Ovary (tissue), 9 donors: ENCODE measurements around the gene PRADC1. TPM values are rescaled to one million over a fixed set of nuclear protein-coding genes. Genes with fewer than 3 reads are reported as not detected.

Experiments used
- DNase-seq, 5 donors: peaks; one replicate each; pipeline ENCODE4 v3.0.0-alpha.2; 2019 to 2020
- H3K27ac ChIP-seq, 2 donors: fragments of 200-600 bp; one replicate each; pipeline versions ENCODE4 v1.5.1 to v1.8.0; 2019 to 2022
- H3K27me3 ChIP-seq: fragments of 200-600 bp; one replicate; pipeline ENCODE4 v1.8.0; 2022
- H3K36me3 ChIP-seq: fragments of 200-600 bp; sonication (generic); one replicate; pipeline ENCODE4 v1.5.1; 2019
- H3K4me1 ChIP-seq: one replicate; pipeline ENCODE4 v1.8.1; 2013; ENCODE audit warnings: mild to moderate bottlenecking, moderate library complexity; ENCODE audit not compliant: insufficient read depth
- H3K4me3 ChIP-seq: fragments of 200-600 bp; sonication (generic); one replicate; pipeline ENCODE4 v1.5.1; 2017
- H3K9me3 ChIP-seq, 2 donors: fragments of 200-600 bp in 1 of 2; sonication (generic) in 1 of 2; one replicate each; pipeline versions ENCODE4 v1.5.1 to v1.8.1; 2013 to 2019; ENCODE audit warnings: mild to moderate bottlenecking in 1 of 2, moderate library complexity in 1 of 2
- EP300 ChIP-seq: sonication (generic); formaldehyde crosslinking; IDR thresholded peaks from one replicate; pipeline ENCODE4 v1.6.1; 2017; ENCODE audit warnings: antibody characterized with exemption
- POLR2A ChIP-seq: fragments of 450-650 bp; IDR thresholded peaks from one replicate; pipeline ENCODE4 v1.6.1; 2017; ENCODE audit warnings: antibody characterized with exemption, mild to moderate bottlenecking, moderate library complexity
- WGBS, 3 donors: extraction: QIAGEN DNeasy Blood & Tissue Kit in 1 of 3; methylation state at CpG; one replicate each; pipeline versions ENCODE4 v1.1.5 to v1.1.7; 2013 to 2017; 5-methylcytosine and 5-hydroxymethylcytosine counted together
- intact Hi-C, 4 donors: fragments of 100-400 bp; cut with DNase I; formaldehyde crosslinking; loops; one replicate each; pipeline versions ENCODE4 v1.11.0 to v1.15.1; 2022 to 2023
- polyA plus RNA-seq, 2 donors: library from polyadenylated mRNA; stranded (reverse); fragments of 200-250 nt in 1 of 2; fragments of 350-450 nt in 1 of 2; fragmentation: Illumina TruSeq in 1 of 2; extraction: RNeasy Lipid Tissue Mini Kit (QIAGEN cat#74804) in 1 of 2; gene quantifications; one replicate each; pipeline ENCODE4 v1.2.3, GENCODE V29; 2013 to 2014
- total RNA-seq, 7 donors: library from RNA; depleted of rRNA in 2 of 7; stranded (reverse); fragments of >200 nt in 2 of 7; fragmentation: NEBNext Ultra II Directional in 3 of 7; extraction: Animal tissue kit (Norgen Biotek cat#: 25700) in 3 of 7; gene quantifications; one replicate each; pipeline versions ENCODE4 v1.1.0 to v1.2.4, GENCODE V29; 2016 to 2023
- TF ChIP-seq, protein P1 (sequence below), 3 donors: fragments of 450-650 bp in 2 of 3; fragments of 200-600 bp in 1 of 3; IDR thresholded peaks; one replicate each; pipeline versions ENCODE4 v1.5.1 to v1.8.0; 2016 to 2022; ENCODE audit warnings: antibody characterized with exemption in 3 of 3, mild to moderate bottlenecking in 1 of 3
- donor health status: DM: no; HTN: no; CAD: no; lungs with moderate emphysema.
- donor health status: DM: no; HTN: no; CAD: no.
- donor health status: Bipolar disorder and iron deficiency.
- donor health status: DM: yes; HTN: yes; CAD: no.
- donor health status: DM: no; HTN: no; CAD: no.
- donor health status: DM: yes; HTN: yes; CAD: no.

PRADC1 gene
- total and polyA plus RNA-seq, 9 donors, result 7.7 to 19.7 (median 11.8) TPM

DNA sequence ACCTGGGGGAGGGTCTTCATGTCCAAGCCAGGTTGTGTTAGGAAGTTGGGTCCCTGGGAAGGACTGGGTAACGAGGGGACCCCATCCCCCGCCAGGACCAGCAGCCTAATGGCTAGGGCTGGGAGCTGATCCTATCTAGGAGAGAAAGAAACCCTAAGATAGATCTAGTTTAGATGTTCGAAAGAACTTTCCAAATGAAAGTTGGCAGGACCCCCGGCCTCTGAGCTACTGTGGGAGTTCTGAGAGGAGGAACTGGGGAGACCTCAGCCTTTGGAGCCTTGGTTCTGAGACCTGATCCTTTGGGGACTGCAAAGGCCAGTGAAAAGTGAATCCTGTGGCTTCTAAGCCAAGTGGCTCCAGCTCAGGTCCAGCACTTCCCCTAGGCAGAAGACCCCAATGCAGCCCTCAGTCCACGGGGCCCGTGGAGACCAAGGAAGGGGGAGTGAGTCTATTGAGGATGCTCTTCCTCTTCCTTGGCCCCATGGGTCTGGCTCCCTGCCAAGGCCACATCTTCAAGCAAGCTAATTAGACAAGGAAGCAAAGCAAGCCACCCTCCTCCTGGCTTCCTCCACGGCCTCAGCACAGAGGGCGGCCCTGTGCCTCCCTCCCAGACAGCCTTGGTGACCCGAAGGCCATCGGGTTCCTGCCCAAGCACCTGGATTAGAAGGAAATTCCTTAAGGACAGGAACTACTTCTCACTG, 24.5 kb upstream of the PRADC1 start:
- H3K4me1 ChIP-seq, result no peaks in the 10 kb centered on the region
- H3K27me3 ChIP-seq, result no peaks in the 10 kb centered on the region
- no peak for DNase-seq
- no peaks in the 10 kb centered on the region for H3K36me3 ChIP-seq
- no peaks in the 10 kb centered on the region for H3K9me3 ChIP-seq
- no peak overlapping the region for H3K4me3 ChIP-seq
- TF ChIP-seq, protein P1, sequence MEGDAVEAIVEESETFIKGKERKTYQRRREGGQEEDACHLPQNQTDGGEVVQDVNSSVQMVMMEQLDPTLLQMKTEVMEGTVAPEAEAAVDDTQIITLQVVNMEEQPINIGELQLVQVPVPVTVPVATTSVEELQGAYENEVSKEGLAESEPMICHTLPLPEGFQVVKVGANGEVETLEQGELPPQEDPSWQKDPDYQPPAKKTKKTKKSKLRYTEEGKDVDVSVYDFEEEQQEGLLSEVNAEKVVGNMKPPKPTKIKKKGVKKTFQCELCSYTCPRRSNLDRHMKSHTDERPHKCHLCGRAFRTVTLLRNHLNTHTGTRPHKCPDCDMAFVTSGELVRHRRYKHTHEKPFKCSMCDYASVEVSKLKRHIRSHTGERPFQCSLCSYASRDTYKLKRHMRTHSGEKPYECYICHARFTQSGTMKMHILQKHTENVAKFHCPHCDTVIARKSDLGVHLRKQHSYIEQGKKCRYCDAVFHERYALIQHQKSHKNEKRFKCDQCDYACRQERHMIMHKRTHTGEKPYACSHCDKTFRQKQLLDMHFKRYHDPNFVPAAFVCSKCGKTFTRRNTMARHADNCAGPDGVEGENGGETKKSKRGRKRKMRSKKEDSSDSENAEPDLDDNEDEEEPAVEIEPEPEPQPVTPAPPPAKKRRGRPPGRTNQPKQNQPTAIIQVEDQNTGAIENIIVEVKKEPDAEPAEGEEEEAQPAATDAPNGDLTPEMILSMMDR (IDR thresholded peaks at IDR 0.05), result no peak
- TF ChIP-seq EP300 (no peak), POLR2A (no peak)
- 56 to 67% (median 60%) methylated on average over 10 of the region's 10 CpGs for WGBS, 3 donors
- H3K27ac ChIP-seq, result no peak overlapping the region
- intact Hi-C loops, result no loop called here

DNA sequence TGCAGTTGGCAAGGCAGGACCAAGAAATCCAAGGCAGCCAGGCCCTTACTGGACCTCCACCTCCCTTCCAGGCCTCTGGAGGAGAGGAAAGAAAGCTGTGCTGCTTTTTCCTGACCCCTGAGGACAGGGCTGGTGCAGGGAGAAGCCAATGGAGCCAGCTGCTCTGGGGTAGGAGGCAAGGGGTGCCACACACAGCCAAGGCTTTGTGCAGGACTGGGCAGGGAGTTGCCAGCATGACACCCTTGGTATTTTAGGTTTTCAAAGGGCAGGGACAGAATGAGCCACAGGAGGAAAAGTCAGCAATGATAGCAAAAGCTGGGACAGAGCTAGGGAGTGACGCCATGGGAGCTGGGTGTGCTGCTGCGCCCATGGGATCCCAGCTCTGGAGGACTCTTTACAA, 24.0 kb upstream of the PRADC1 start:
- intact Hi-C loops, result no loop called here
- Histone ChIP-seq H3K36me3 (no peaks in the 10 kb centered on the region), H3K9me3 (no peaks in the 10 kb centered on the region), H3K27ac (no peak overlapping the region), H3K27me3 (no peaks in the 10 kb centered on the region), H3K4me3 (no peak overlapping the region), H3K4me1 (no peaks in the 10 kb centered on the region)
- WGBS, 3 donors, result 92 to 100% (median 93%) methylated on average over 2 of the region's 2 CpGs
- no peak for DNase-seq
- no peak for TF ChIP-seq POLR2A
- TF ChIP-seq, protein P1 (IDR thresholded peaks at IDR 0.05), result no peak
- TF ChIP-seq EP300, result no peak

DNA sequence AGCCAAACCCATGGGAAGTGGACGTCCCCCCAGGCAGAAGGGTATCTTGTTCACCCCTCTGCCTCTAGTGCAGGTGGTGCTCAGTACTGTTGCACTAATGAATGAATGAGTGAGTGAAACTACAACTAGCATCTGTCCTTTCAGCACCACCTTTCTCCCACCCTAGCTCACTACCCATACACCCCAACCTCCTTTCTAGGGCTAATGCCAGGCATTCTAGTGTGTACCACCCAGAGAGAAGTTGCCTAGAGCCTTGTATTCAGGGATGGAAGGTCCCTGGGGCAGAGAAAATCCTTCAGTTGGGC, 23.5 kb upstream of the PRADC1 start:
- Histone ChIP-seq H3K27ac (no peak overlapping the region), H3K36me3 (no peaks in the 10 kb centered on the region), H3K27me3 (no peaks in the 10 kb centered on the region), H3K9me3 (no peaks in the 10 kb centered on the region), H3K4me1 (no peaks in the 10 kb centered on the region), H3K4me3 (no peak overlapping the region)
- DNase-seq, result no peak
- no peak for TF ChIP-seq EP300
- no peak for TF ChIP-seq POLR2A
- TF ChIP-seq, protein P1 (IDR thresholded peaks at IDR 0.05), result no peak
- intact Hi-C loops, result no loop called here
- WGBS, 3 donors, result 25 to 91% (median 83%) methylated on average over 1 of the region's 1 CpG

DNA sequence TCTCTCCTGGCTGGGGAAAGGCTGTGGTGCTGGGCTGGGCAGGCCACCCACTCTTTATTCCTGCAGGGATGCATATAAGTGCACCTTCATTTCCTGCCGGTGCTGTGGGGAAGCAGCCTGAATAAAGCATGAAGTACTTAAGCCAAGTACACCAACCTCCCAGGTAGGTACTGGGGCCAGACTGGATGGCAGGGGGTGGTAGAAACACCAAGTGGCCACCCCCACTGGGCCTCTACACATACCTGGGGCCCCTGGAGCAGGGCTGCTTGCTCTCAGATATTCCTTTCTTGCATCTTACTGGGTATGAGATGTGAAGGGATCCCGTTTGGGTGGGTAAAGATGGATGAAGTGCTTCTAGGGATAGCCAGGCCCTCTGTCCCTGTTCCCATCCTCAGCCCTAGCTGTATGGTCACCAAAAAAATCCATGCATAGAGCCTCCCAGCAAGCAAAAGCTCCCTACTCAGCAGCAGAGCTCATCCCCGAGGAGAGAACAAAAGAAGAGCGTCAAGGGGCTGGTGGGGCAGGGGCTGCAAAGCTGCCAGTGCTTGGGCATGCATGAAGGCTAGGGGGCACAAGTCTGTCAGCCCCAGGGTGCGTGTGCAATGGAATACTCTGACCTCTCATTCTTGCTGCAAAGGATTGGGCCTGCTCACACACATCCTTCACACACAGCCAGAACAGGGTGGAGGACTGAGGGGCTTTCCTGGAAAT, 23.0 kb upstream of the PRADC1 start:
- Histone ChIP-seq H3K27me3 (no peaks in the 10 kb centered on the region), H3K9me3 (no peaks in the 10 kb centered on the region), H3K4me1 (no peaks in the 10 kb centered on the region), H3K36me3 (no peaks in the 10 kb centered on the region), H3K27ac (no peak overlapping the region), H3K4me3 (no peak overlapping the region)
- 61 to 69% (median 64%) methylated on average over 5 of the region's 5 CpGs for WGBS, 3 donors
- intact Hi-C loops, result no loop called here
- TF ChIP-seq POLR2A (no peak), EP300 (no peak)
- TF ChIP-seq, protein P1 (IDR thresholded peaks at IDR 0.05), result no peak
- no peak for DNase-seq
